PC-9 (cell line): ENCODE measurements around the gene KCNH6.

ENCODE experiments used
- EZH2 ChIP-seq: fragments of 200-600 bp; sonication (generic); IDR thresholded peaks from 2 replicates; pipeline ENCODE4 v1.8.0; 2017; ENCODE audit warnings: antibody characterized with exemption, low read depth
- TF ChIP-seq, protein P1 (sequence below): fragments of 200-600 bp; sonication (generic); conservative IDR thresholded peaks from 2 replicates; pipeline ENCODE4 v1.6.1; 2017; ENCODE audit warnings: mixed run types, antibody characterized with exemption, mild to moderate bottlenecking, moderate library complexity

- TF ChIP-seq, protein P1, sequence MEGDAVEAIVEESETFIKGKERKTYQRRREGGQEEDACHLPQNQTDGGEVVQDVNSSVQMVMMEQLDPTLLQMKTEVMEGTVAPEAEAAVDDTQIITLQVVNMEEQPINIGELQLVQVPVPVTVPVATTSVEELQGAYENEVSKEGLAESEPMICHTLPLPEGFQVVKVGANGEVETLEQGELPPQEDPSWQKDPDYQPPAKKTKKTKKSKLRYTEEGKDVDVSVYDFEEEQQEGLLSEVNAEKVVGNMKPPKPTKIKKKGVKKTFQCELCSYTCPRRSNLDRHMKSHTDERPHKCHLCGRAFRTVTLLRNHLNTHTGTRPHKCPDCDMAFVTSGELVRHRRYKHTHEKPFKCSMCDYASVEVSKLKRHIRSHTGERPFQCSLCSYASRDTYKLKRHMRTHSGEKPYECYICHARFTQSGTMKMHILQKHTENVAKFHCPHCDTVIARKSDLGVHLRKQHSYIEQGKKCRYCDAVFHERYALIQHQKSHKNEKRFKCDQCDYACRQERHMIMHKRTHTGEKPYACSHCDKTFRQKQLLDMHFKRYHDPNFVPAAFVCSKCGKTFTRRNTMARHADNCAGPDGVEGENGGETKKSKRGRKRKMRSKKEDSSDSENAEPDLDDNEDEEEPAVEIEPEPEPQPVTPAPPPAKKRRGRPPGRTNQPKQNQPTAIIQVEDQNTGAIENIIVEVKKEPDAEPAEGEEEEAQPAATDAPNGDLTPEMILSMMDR = no peak
- TF ChIP-seq EZH2 = no peak
Measured at GRCh38 chr17:63514974-63515373, 8.2 kb upstream of the KCNH6 start.
